UCSD-AML1 (cell line): ENCODE results near the gene SLC6A7.

ENCODE experiments used
- DNase-seq: peaks from one replicate; lab custom pipeline; 2025; ENCODE audit not compliant: unreplicated experiment; lab: John Stamatoyannopoulos, UW

SLC6A7 gene

GRCh38 chr5:150256410-150257064, 66.7 kb downstream of the SLC6A7 start:
- DNase-seq, result no peak

- DNase-seq, result no peak
Observed at GRCh38 chr5:150257424-150257823, 67.6 kb downstream of the SLC6A7 start.

- peak; percentile 71 for DNase-seq
Observed at GRCh38 chr5:150258130-150258529, 68.3 kb downstream of the SLC6A7 start.
